ENCODE results near the gene NNT.

GRCh38 chr5:43647789-43648188 lies 44.8 kb downstream of the NNT start:
- no peak for TF ChIP-seq ZBTB20 (CRISPR knock-in tag; IDR thresholded peaks at IDR 0.05; ENCODE audit: borderline replicate concordance, low read depth)
- TF ChIP-seq NCOA1 (CRISPR knock-in tag; IDR thresholded peaks at IDR 0.05): no peak

Data from HepG2 (cell line).